ENCODE data around the gene SLC39A11. TPM values are rescaled to one million over a fixed set of nuclear protein-coding genes. Genes with fewer than 3 reads are reported as not detected.

SLC39A11 gene
- total RNA-seq, 2 experiments from 2014 or later = 25.6 to 51.5 TPM

DNA sequence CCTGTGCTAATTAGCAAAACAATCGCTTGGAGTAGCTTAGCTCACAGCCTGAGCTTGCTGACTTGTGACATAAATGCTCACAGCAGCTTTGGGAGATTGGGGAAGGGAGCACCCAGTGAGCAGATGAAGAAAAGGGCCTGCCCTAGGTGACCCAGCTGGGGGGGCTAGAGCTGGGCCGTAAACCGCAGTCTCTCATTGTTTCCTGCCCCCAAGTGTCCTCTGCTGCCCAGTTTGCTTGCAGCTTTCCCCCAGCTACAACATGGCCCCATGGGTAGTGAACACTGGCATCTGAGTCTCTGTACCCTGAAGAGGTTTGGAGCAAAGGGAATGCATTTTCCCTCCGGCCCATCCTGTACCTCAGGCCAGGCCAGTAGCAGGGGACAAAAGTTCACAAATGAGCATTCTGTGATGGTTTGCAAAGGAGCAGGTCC lies 349.4 kb downstream of the SLC39A11 start:
- no peak for DNase-seq (ENCODE audit: low spot score)
- no peaks in the 10 kb centered on the region for H4K20me1 ChIP-seq (ENCODE audit: insufficient read depth, low read length)
- no peaks in the 10 kb centered on the region for H3K9me2 ChIP-seq (ENCODE audit: insufficient read depth, low read length)
- H3K27ac ChIP-seq (ENCODE audit: low read depth, low read length, poor library complexity, severe bottlenecking) = no peak overlapping the region
- intact Hi-C loops (cut with micrococcal nuclease; ENCODE audit: unreplicated experiment) = no loop called here
- TF ChIP-seq EZH2phosphoT487 (IDR thresholded peaks at IDR 0.05; ENCODE audit: borderline replicate concordance, low read depth, low read length) = no peak
- TF ChIP-seq CTCF (conservative IDR thresholded peaks at IDR 0.05; ENCODE audit: low read length) = no peak
- H2AFZ ChIP-seq (ENCODE audit: low read length) = no peak overlapping the region
- H3K4me1 ChIP-seq (ENCODE audit: insufficient read depth, low read length, poor library complexity, severe bottlenecking) = no peaks in the 10 kb centered on the region
- POLR2A ChIA-PET = interaction anchor here (1.1 to 1.6 kb wide), 2 partner anchors 12 to 32 kb away, joined by 3 read pairs; no protein-coding TSS in a partner anchor
- no peaks in the 10 kb centered on the region for H3K9me3 ChIP-seq (ENCODE audit: low read length)
- H3K79me2 ChIP-seq (ENCODE audit: insufficient read depth, low read depth, low read length) = no peaks in the 10 kb centered on the region
- BruUV-seq (replicated peaks) = no TSS peak
- no peak overlapping the region for H3K4me3 ChIP-seq (ENCODE audit: low read depth, low read length, poor library complexity, severe bottlenecking)
- no peak overlapping the region for H3K4me2 ChIP-seq (ENCODE audit: low read length)
- H3K36me3 ChIP-seq (ENCODE audit: insufficient read depth, low read length) = no peaks in the 10 kb centered on the region
- CTCF ChIA-PET (ENCODE audit: unreplicated experiment) = interaction anchor here (0.6 kb wide), 1 partner anchor 414 kb away, joined by 12 read pairs; no protein-coding TSS in a partner anchor

GRCh38 chr17:72737151-72737690 lies 355.3 kb downstream of the SLC39A11 start:
- ChIA-PET POLR2A (interaction anchor here (1.0 kb wide), 1 partner anchor 10 kb away, joined by 3 read pairs; no protein-coding TSS in a partner anchor), CTCF (ENCODE audit: unreplicated experiment) (no interaction called here)
- H3K9me3 ChIP-seq (ENCODE audit: low read length) = no peaks in the 10 kb centered on the region
- H3K36me3 ChIP-seq (ENCODE audit: insufficient read depth, low read length) = no peaks in the 10 kb centered on the region
- H2AFZ ChIP-seq (ENCODE audit: low read length) = no peak overlapping the region
- H3K4me3 ChIP-seq (ENCODE audit: low read depth, low read length, poor library complexity, severe bottlenecking) = no peak overlapping the region
- DNase-seq (ENCODE audit: low spot score) = no peak
- BruUV-seq (replicated peaks) = no TSS peak
- H4K20me1 ChIP-seq (ENCODE audit: insufficient read depth, low read length) = no peaks in the 10 kb centered on the region
- no peak overlapping the region for H3K4me2 ChIP-seq (ENCODE audit: low read length)
- no peaks in the 10 kb centered on the region for H3K79me2 ChIP-seq (ENCODE audit: insufficient read depth, low read depth, low read length)
- no peaks in the 10 kb centered on the region for H3K9me2 ChIP-seq (ENCODE audit: insufficient read depth, low read length)
- TF ChIP-seq CTCF (conservative IDR thresholded peaks at IDR 0.05; ENCODE audit: low read length) (no peak), EZH2phosphoT487 (IDR thresholded peaks at IDR 0.05; ENCODE audit: borderline replicate concordance, low read depth, low read length) (no peak)
- peaks cover 13% of the 10 kb centered on the region for H3K4me1 ChIP-seq (ENCODE audit: insufficient read depth, low read length, poor library complexity, severe bottlenecking)
- no peak overlapping the region for H3K27ac ChIP-seq (ENCODE audit: low read depth, low read length, poor library complexity, severe bottlenecking)
- intact Hi-C loops (cut with micrococcal nuclease; ENCODE audit: unreplicated experiment) = no loop called here

GRCh38 chr17:72735592-72735991 lies 356.9 kb downstream of the SLC39A11 start:
- no peak for DNase-seq (ENCODE audit: low spot score)
- Histone ChIP-seq H3K27ac (ENCODE audit: low read depth, low read length, poor library complexity, severe bottlenecking) (no peak overlapping the region), H3K9me3 (ENCODE audit: low read length) (no peaks in the 10 kb centered on the region), H3K4me1 (ENCODE audit: insufficient read depth, low read length, poor library complexity, severe bottlenecking) (peaks cover 13% of the 10 kb centered on the region), H2AFZ (ENCODE audit: low read length) (no peak overlapping the region), H3K4me3 (ENCODE audit: low read depth, low read length, poor library complexity, severe bottlenecking) (no peak overlapping the region), H4K20me1 (ENCODE audit: insufficient read depth, low read length) (no peaks in the 10 kb centered on the region), H3K36me3 (ENCODE audit: insufficient read depth, low read length) (no peaks in the 10 kb centered on the region), H3K4me2 (ENCODE audit: low read length) (no peak overlapping the region), H3K9me2 (ENCODE audit: insufficient read depth, low read length) (no peaks in the 10 kb centered on the region), H3K79me2 (ENCODE audit: insufficient read depth, low read depth, low read length) (no peaks in the 10 kb centered on the region)
- no TSS peak for BruUV-seq (replicated peaks)
- intact Hi-C loops (cut with micrococcal nuclease; ENCODE audit: unreplicated experiment) = no loop called here
- CTCF ChIA-PET (ENCODE audit: unreplicated experiment) = no interaction called here
- POLR2A ChIA-PET = interaction anchor here (0.6 kb wide), 1 partner anchor 325 kb away, joined by 3 read pairs; no protein-coding TSS in a partner anchor
- TF ChIP-seq CTCF (conservative IDR thresholded peaks at IDR 0.05; ENCODE audit: low read length) = no peak
- TF ChIP-seq EZH2phosphoT487 (IDR thresholded peaks at IDR 0.05; ENCODE audit: borderline replicate concordance, low read depth, low read length) = no peak

Data from OCI-LY7 (cell line).